ENCODE data around the gene SRCAP. TPM values are rescaled to one million over a fixed set of nuclear protein-coding genes. Genes with fewer than 3 reads are reported as not detected.
A peak's percentile ranks its signal among the peaks of the same experiment; 100 is the strongest.

Gene SRCAP
- polyA plus RNA-seq, 3 donors = 29.6 to 44.3 (median 39.2) TPM

DNA sequence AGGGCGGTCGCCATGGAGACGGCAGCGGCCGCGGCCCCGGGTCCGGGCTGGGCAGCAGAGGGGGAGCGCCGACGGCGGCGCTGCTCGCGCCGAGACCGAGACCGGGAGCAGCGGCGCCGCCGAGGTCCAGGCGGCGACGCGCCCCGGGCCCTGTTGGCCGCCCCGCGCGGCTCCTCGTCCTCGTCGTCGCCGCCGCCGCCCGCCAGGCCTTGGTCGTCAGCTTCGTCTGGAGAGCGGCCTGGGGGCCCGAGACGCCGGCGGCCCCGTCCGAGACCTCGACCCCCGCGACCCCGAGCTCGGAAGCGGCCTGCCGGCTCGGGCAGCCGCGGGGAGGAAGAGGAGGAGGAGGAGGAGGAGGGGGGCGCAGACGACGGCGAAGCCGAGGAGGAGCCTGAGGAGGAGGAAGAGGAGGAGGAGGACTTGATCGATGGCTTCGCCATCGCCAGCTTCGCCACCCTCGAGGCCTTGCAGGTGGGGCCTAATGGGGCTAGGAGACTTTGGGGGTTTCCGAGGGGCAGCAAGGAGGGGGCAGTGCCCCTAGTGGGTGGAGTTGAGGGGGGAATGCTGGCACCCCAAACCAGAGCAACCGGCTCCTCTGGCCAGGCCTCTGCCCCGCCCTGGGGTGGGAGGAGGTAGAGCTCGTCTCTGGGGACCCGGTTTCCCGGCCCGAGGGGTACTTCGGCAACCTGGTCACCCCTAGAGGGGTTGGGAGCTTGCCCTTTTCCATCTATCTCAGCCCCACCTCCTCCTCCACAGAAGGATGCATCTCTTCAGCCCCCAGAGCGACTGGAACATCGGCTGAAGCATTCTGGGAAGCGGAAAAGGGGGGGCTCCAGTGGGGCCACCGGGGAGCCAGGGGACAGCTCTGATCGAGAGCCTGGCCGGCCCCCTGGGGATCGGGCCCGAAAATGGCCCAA, 39.2 kb upstream of the SRCAP start:
- DNase-seq (ENCODE audit: extremely low read depth in 1 of 11, low read depth in 9 of 11, low spot score in 4 of 11) = peak in 1 of 11 donors; percentile 28

DNA sequence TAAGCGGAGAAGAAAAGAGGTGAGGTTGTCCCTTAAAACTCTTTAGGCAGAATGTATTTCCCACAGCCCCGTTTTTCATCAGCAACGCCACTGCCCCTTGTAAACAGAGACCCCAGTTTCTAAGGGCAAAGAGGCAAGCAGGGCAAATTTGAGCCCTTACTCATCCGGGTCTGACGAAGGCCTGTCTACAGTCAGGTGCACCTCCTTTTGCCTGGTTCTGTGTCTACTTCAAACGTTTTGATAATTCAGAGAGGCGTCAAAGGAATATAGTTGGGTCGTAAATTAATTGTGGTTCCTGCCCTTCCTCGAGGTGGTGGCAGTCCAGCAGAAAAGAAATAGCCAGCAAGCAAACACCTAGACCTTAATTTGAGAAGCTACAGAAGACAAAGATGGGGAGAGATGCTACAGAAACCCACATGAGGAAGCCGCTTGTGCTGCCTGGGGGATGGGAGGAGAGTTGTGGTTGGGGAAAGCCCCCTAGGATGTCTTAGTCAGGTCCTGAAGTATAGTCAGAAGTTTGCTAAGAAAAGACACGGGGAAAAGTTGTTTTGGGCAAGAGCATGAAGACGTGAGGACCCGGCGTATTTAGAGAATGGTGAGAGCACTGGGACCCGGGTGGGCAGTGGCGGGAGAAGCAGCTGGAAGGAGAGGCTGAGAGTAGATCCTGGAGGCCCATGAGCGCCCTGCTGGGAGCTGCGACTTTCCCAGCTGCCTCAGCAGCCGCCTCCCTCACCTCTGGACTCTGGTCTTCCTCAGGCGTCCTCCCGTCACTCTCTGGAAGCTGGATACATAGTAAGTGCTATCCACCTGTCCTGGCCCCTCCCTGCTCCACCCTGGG, 38.3 kb upstream of the SRCAP start:
- DNase-seq (ENCODE audit: extremely low read depth in 1 of 11, low read depth in 9 of 11, low spot score in 4 of 11) = no peak

DNA sequence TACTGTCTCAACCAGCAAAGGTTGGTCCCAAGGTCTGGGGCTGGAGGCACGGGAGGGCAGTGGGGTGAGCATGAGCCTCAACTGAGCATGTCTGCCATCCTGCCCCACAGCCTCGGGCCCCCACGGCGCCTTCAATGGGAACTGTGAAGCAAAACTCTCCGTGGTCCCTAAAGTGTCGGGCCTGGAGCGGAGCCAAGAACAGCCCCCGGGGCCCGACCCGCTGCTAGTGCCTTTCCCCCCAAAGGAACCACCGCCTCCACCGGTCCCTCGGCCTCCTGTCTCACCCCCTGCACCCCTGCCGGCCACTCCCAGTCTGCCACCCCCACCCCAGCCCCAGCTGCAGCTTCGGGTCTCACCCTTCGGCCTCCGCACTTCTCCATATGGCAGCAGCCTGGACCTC, 36.5 kb upstream of the SRCAP start:
- no peak for DNase-seq (ENCODE audit: extremely low read depth in 1 of 11, low read depth in 9 of 11, low spot score in 4 of 11)

DNA sequence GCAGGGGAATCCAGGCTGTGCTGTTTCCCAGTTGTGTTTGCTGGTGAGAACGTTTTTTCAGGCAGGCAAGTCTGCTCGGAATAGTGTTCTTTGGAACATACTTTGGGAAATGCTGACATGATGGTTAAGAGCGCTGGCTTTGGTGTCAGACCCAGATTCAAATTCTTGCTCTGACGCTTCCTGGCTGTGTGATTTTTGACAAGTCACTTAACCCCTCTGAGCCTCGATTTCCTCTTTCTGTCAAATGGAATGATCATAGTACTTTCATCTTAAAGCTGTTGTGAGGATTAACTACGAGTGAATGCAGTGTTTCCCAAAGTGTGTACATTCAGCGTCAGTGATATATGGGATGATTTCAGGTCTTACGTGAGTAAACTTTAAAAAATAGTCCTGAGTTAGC, 35.9 kb upstream of the SRCAP start:
- no peak for DNase-seq (ENCODE audit: extremely low read depth in 1 of 11, low read depth in 9 of 11, low spot score in 4 of 11)

DNA sequence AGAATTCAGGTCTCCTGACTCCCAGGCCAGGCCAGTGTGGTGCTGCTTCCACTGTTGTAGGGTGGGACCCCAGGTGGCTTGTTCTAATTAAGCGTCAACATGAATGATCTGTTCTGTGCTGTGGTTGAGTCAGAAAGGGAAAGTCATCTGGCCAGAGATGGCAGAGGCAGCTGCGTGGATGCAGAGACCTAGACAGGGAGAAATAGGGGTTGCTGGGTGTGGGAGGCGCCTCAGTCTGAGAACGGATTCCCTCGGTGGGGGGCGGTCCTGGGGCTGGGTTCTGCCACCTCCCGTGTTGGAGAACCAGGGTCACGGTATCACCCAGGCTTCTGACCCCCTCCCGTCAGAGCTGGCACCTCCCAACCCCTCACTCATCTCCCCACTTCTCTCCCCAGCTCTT, 35.2 kb upstream of the SRCAP start:
- no peak for DNase-seq (ENCODE audit: extremely low read depth in 1 of 11, low read depth in 9 of 11, low spot score in 4 of 11)

DNA sequence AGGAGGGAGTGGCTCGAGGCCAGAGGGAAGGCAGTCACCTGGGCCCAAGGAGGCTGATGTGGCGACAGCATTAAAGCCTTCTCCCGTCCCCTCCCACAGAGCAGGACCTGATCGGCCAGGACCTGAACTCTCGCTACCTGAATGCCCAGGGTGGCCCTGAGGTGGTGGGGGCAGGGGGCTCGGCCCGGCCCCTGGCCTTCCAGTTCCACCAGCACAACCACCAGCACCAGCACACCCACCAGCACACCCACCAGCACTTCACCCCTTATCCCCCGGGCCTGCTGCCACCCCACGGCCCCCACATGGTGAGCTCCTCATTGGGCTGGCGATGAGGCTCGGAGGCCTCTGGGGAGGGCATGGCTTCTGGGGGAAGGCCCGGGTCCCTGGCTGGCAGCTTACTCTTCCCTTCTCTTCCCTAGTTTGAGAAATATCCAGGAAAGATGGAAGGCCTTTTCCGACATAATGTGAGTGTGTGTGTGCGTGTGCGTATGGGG, 34.3 kb upstream of the SRCAP start:
- DNase-seq (ENCODE audit: extremely low read depth in 1 of 11, low read depth in 9 of 11, low spot score in 4 of 11) = no peak

DNA sequence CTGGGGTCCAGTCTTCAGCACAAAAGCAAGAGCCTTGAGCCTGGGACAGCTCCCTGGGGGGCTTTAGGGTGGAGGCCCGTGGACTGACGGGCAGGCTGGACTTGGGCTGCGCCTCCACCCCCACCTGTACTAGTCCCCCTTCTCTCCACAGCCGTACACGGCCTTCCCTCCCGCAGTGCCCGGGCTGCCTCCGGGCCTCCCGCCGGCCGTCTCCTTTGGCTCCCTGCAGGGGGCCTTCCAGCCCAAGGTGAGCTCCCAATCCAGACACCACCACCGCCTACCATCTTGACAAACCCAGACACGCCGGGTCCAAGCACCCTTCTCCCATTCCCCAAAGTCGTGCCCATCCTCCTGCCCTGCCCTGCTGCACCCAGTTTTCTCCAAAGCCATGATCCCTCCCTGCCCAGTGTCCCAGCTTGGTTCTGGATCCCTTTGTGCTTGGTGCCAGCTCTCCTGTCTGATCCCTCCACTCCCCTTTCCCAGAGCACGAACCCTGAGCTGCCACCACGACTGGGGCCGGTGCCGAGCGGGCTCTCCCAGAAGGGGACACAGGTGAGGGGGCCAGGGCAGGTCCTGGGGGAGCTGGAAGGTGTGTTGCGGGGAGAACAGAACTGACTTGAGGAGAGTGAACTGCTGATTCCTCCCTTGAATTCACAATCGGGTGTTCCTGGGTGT, 33.7 kb upstream of the SRCAP start:
- no peak for DNase-seq (ENCODE audit: extremely low read depth in 1 of 11, low read depth in 9 of 11, low spot score in 4 of 11)

DNA sequence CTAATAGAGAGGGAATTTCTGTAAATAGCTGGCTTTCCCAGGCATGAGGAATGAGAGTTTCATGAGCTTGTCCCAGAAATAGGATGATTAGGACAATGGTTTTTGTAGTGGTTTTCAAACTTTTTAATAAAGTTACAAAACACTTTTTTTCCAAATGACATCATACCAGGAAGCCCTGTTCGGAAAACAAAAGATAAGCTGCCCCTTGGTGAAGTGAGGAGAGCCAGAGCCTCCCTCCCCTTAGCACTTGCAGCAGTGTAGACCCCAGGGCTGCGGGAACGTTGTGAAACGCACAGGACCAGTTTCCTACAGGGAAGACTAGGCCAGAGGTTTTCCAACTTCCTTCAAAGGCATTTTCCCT, 33.2 kb upstream of the SRCAP start:
- DNase-seq (ENCODE audit: extremely low read depth in 1 of 11, low read depth in 9 of 11, low spot score in 4 of 11) = no peak

DNA sequence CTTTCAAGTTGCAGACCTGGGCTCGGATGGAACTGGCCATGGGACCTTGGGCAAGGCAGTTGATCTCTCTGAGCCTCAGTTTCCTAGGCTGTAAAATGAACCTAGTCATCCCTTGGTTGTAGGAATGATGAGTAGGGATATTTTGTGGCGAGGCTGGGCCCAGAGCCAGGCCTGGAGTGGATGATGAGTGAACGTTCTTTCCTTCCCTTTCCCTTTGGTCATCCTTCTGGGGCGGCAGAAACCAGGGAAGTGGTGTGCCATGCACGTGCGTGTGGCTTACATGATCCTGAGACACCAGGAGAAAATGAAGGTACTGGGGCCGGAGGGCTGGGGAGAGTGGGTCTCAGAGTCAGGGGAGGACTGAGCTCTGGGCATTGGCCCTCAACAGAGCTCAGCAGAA, 32.3 kb upstream of the SRCAP start:
- DNase-seq (ENCODE audit: extremely low read depth in 1 of 11, low read depth in 9 of 11, low spot score in 4 of 11) = no peak

DNA sequence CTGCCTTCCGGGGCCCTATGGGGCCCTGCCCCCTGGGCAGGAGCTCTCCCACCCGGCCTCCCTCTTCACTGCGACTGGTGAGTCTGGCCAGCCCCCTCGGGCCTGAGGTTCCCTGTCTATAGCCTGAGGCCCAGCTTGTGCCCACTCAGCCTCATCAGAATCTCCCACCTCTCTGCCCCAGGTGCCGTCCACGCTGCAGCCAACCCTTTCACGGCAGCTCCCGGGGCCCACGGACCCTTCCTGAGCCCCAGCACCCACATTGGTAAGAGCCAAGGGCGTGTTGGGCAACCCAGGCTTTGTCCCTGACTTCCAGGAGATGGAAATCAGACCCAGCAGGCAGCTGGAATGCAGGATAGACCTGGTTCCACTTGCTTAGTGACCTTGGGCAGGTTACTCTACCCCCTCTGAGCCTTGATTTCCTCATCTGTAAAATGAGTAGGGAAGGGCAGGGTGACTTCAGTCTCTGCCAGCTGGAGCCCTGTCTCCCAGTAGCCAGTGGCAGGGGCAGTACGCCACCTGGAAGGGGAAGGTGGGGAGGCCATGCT, 31.5 kb upstream of the SRCAP start:
- DNase-seq (ENCODE audit: extremely low read depth in 1 of 11, low read depth in 9 of 11, low spot score in 4 of 11) = no peak

DNA sequence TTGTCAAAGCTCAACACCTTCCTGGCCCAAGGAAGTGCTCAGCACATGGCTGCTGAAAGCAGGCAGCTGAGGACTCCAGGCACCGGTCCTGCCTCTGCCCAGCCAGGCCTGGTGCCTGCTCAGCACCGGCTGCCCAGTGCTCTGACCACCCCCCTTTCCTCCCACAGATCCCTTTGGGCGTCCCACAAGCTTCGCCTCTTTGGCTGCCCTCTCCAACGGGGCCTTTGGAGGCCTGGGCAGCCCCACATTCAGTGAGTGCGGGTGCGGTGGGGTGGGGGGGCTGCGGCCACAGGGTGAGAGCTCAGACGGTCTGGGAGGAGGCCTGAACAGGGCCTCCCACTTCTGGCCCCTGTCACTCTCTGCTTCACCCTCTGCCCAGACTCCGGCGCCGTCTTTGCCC, 30.6 kb upstream of the SRCAP start:
- no peak for DNase-seq (ENCODE audit: extremely low read depth in 1 of 11, low read depth in 9 of 11, low spot score in 4 of 11)

DNA sequence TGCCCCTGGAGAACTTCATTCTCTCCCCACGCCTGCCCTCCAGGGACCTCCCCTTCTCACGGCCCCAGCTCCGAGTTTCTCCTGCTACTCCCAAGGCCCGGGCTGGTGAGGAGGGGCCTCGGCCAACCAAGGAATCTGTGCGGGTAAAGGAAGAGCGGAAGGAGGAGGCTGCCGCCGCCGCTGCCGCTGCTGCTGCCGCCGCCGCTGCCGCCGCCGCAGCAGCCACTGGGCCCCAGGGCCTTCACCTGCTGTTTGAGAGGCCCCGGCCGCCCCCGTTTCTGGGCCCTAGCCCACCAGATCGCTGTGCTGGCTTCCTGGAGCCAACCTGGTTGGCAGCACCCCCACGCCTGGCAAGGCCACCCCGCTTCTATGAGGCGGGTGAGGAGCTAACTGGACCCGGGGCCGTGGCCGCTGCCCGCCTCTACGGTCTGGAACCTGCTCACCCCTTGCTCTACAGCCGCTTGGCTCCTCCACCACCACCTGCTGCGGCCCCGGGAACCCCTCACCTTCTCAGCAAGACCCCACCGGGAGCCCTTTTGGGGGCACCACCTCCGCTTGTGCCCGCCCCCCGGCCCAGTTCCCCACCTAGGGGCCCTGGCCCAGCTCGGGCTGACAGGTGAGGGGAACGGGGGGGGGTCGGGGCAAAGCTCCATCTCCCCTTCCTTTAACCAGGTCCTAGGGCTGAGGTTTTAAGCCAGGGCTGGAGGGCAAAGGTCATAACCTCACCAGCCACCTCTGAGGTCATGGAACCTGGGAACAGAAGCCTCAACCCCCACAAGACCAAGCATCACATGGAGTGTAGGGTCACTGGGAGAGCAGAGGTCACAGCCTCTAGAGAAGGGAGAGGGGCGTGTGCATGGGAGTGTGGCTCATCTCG, 29.7 kb upstream of the SRCAP start:
- no peak for DNase-seq (ENCODE audit: extremely low read depth in 1 of 11, low read depth in 9 of 11, low spot score in 4 of 11)

DNA sequence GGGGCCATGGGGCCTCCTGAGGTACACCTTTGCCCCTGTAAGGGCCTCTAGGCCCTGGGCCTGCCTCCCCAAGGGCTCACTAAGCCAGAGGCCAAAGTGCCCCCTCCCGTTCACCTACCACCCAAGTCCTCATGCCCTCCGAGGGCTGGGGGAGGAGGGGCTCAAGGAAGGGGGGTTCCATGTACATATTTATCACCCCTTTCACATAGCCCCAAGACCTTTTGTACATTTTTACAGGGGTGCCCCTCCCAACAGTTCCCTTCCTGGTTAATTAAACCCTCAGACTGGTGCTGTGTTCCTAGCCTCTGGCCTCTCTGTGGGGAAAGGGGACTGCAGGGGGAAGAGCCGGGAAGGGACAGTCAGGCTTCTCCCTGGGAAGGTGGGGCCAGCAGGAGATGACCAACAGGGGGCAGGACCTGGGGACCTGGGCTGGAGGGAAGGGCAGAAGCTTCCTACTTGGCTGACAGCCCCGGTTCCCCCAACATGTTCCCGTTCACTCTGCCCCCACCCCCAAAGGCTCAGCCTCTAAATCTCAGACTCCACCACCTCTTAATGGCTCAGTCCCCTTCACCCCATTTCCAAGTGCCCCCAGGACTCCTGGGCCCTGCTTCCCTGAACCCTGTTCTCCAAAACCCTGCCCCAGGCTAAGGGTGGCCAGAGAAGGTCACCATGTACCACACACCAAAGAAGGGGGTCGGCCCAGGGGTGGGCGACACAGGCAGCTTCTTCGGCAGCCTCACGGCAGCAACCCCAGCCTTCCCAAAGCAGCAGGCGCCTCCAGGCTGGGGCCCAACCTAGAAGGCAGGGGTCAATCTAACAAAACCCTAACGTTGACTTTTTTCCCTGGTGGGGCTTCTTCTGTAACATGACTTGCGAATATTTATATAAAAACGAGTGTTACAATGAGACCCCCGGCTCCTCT, 28.8 kb upstream of the SRCAP start:
- DNase-seq (ENCODE audit: extremely low read depth in 1 of 11, low read depth in 9 of 11, low spot score in 4 of 11) = no peak

DNA sequence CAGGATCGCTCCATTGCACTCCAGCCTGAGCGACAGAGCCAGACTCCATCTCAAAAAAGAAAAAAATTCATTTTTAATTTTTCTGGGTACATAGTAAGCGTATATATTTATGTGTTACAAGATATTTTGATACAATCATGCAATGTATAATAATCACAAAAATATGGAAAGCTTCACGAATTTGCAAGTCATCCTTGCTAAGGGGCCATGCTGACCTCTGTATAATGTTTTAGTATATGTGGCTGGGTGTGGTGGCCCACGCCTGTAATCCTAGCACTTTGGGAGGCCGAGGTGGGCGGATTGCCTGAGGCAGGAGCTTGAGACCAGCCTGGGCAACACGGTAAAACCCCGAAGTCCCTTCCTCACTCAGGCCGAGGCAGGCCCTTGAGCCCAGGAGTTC, 23.8 kb upstream of the SRCAP start:
- DNase-seq (ENCODE audit: extremely low read depth in 1 of 11, low read depth in 9 of 11, low spot score in 4 of 11) = no peak

DNA sequence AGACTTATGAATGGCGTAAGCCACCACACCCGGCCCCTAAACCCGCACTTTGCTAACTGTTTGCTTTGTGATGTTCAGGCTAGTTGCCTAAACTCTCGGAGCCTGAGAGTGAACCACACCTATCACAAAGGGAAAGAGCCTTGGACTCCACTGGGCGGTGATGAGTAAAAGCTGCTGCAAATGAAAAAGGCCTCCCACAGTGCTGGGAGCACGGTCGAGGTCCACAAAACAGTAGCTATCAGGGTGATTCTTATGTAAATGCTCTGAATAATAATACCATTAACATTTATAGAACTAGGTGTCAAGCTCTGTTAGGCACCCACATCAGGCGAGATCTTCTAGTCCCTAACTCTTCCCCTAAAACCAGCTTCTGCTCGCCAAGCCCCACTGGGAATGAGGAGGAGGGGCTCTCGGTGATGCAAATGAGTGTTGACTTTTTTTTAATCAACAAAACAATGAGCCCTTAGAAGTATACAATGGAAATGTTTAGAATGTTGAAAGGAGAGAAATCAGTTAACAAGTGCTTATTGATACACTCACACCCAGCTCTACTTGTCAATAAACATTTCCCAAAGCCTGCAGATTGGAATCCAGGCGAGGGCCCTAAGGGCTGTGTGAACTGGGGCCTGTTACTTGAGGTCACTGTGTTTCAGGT, 20.9 kb upstream of the SRCAP start:
- no peak for DNase-seq (ENCODE audit: extremely low read depth in 1 of 11, low read depth in 9 of 11, low spot score in 4 of 11)

DNA sequence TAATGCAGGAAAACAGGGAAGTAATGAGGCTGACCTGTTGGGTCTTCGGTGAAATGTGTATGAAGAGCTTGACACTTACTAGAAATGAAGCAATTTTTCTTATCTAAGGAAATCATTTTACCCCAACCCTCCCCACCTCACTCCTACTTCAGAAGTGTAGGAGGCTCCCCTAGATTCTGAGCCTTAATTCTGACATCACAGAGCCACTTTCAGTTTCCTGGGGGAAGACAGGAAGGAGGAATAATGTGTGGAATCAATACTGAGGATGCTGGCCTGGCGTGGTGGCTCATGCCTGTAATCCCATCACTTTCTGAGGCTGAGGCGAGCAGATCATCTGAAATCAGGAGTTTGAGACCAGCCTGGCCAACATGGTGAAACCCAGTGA, 20.4 kb upstream of the SRCAP start:
- DNase-seq (ENCODE audit: extremely low read depth in 1 of 11, low read depth in 9 of 11, low spot score in 4 of 11) = no peak

DNA sequence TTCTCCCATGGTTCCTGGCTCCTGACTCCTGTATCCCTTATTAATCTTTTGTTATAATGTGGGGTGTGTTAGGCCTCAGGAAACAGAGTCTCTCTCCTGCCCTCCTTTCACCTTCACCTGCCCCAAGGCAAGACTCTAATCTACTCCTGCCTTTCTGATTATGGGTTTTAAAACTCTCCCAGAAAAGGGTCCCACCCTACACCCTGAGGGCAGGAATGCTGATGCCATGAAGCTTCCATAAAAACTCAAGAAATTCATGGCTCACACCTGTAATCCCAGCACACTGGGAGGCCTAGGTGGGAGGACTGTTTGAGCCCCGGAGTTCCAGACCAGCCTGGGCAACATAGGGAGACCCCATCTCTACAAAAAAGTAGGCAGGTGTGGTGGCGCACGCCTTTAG, 18.6 kb upstream of the SRCAP start:
- no peak for DNase-seq (ENCODE audit: extremely low read depth in 1 of 11, low read depth in 9 of 11, low spot score in 4 of 11)

Data from renal cortex interstitium (tissue), 11 donors.